Measurements from ENCODE around the gene MCM7. TPM values are rescaled to one million over a fixed set of nuclear protein-coding genes. Genes with fewer than 3 reads are reported as not detected.

The MCM7 gene
- total and polyA plus RNA-seq, 2 of the 13 experiments (the other 11 are each of a cell fraction or from before 2014, with no cell fraction given) = 84.5 to 214 TPM

- TF ChIP-seq FOSL2 (CRISPR knock-in tag; IDR thresholded peaks at IDR 0.05) (no peak), KDM4B (CRISPR knock-in tag; IDR thresholded peaks at IDR 0.05) (no peak), ETV5 (CRISPR knock-in tag; IDR thresholded peaks at IDR 0.05; ENCODE audit: borderline replicate concordance) (0 out of 2 replicates have a peak, but pooled peaks have one; percentile 28), RNF2 (conservative IDR thresholded peaks at IDR 0.05; ENCODE audit: low read depth) (no peak), MBD4 (IDR thresholded peaks at IDR 0.05; ENCODE audit: borderline replicate concordance, low read length) (no peak), ZSCAN12 (CRISPR knock-in tag; IDR thresholded peaks at IDR 0.05) (no peak), KMT2A (CRISPR knock-in tag; IDR thresholded peaks at IDR 0.05) (no peak), ATF7 (IDR thresholded peaks at IDR 0.05) (no peak), ATF7 (CRISPR knock-in tag; IDR thresholded peaks at IDR 0.05) (no peak), RXRA (CRISPR knock-in tag; IDR thresholded peaks at IDR 0.05) (no peak), CAMTA2 (CRISPR knock-in tag; IDR thresholded peaks at IDR 0.05; ENCODE audit: borderline replicate concordance) (no peak), ZFYVE20 (CRISPR knock-in tag; IDR thresholded peaks at IDR 0.05; ENCODE audit: borderline replicate concordance, low read depth) (no peak), IRF9 (CRISPR knock-in tag; IDR thresholded peaks at IDR 0.05; ENCODE audit: borderline replicate concordance) (no peak), ZNF777 (CRISPR knock-in tag; IDR thresholded peaks at IDR 0.05) (peak; percentile 75), ZBTB7B (CRISPR knock-in tag; IDR thresholded peaks at IDR 0.05) (no peak), PPARG (CRISPR knock-in tag; conservative IDR thresholded peaks at IDR 0.05) (no peak), EED (CRISPR knock-in tag; IDR thresholded peaks at IDR 0.05) (no peak), ZNF263 (CRISPR knock-in tag; IDR thresholded peaks at IDR 0.05) (no peak), JARID2 (CRISPR knock-in tag; IDR thresholded peaks at IDR 0.05; ENCODE audit: insufficient replicate concordance) (no peak), HES4 (CRISPR knock-in tag; IDR thresholded peaks at IDR 0.05; ENCODE audit: borderline replicate concordance) (no peak), EEA1 (CRISPR knock-in tag; IDR thresholded peaks at IDR 0.05; ENCODE audit: borderline replicate concordance) (no peak), MATR3 (CRISPR knock-in tag; IDR thresholded peaks at IDR 0.05) (no peak), ZNF331 (CRISPR knock-in tag; IDR thresholded peaks at IDR 0.05) (no peak), ZKSCAN1 (IDR thresholded peaks at IDR 0.05; ENCODE audit: low read length) (no peak)
- TF ChIP-seq, protein P1, sequence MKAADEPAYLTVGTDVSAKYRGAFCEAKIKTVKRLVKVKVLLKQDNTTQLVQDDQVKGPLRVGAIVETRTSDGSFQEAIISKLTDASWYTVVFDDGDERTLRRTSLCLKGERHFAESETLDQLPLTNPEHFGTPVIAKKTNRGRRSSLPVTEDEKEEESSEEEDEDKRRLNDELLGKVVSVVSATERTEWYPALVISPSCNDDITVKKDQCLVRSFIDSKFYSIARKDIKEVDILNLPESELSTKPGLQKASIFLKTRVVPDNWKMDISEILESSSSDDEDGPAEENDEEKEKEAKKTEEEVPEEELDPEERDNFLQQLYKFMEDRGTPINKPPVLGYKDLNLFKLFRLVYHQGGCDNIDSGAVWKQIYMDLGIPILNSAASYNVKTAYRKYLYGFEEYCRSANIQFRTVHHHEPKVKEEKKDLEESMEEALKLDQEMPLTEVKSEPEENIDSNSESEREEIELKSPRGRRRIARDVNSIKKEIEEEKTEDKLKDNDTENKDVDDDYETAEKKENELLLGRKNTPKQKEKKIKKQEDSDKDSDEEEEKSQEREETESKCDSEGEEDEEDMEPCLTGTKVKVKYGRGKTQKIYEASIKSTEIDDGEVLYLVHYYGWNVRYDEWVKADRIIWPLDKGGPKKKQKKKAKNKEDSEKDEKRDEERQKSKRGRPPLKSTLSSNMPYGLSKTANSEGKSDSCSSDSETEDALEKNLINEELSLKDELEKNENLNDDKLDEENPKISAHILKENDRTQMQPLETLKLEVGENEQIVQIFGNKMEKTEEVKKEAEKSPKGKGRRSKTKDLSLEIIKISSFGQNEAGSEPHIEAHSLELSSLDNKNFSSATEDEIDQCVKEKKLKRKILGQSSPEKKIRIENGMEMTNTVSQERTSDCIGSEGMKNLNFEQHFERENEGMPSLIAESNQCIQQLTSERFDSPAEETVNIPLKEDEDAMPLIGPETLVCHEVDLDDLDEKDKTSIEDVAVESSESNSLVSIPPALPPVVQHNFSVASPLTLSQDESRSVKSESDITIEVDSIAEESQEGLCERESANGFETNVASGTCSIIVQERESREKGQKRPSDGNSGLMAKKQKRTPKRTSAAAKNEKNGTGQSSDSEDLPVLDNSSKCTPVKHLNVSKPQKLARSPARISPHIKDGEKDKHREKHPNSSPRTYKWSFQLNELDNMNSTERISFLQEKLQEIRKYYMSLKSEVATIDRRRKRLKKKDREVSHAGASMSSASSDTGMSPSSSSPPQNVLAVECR (CRISPR knock-in tag; IDR thresholded peaks at IDR 0.05; ENCODE audit: borderline replicate concordance) = no peak
- TF ChIP-seq, protein P2, sequence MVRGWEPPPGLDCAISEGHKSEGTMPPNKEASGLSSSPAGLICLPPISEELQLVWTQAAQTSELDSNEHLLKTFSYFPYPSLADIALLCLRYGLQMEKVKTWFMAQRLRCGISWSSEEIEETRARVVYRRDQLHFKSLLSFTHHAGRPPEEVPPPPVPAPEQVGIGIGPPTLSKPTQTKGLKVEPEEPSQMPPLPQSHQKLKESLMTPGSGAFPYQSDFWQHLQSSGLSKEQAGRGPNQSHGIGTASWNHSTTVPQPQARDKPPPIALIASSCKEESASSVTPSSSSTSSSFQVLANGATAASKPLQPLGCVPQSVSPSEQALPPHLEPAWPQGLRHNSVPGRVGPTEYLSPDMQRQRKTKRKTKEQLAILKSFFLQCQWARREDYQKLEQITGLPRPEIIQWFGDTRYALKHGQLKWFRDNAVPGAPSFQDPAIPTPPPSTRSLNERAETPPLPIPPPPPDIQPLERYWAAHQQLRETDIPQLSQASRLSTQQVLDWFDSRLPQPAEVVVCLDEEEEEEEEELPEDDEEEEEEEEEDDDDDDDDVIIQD (CRISPR knock-in tag; IDR thresholded peaks at IDR 0.05; ENCODE audit: low read depth) = no peak
Measured at GRCh38 chr7:100119970-100120732, 19.0 kb upstream of the MCM7 start (continued).

Data from HepG2 (cell line).